ENCODE results near the gene RGL3.
A peak's percentile ranks its signal among the peaks of the same experiment; 100 is the strongest.
"Not testable (repeated sequence)": the region's sequence is repeated elsewhere in the genome, so short reads cannot be mapped to it uniquely, and the experiment has no call there.

RGL3 gene

DNA sequence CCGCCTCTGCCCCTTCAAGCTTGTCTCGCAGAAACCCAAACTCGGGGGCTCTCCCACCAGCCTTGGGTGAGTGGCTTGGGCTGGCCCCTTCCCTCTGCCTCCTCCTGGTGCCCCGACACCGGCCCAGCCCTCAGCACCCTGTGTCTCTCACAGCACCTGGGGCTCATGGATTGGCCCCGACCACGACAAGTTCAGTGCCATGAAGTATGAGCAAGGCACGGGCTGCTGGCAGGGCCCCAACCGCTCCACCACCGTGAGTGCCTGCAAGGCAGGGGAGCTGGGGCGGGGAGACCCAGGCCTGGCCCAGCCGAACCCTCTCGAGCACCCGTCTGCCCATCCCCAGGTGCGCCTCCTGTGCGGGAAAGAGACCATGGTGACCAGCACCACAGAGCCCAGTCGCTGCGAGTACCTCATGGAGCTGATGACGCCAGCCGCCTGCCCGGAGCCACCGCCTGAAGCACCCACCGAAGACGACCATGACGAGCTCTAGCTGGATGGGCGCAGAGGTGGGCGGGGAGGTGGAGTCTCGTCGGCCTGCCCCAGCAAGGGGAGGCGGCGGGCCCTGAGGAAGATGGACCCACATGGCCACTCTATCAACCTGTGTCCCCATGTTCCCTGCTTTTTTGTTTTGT is 29.9 kb upstream of the RGL3 start:
- no peak for DNase-seq

DNA sequence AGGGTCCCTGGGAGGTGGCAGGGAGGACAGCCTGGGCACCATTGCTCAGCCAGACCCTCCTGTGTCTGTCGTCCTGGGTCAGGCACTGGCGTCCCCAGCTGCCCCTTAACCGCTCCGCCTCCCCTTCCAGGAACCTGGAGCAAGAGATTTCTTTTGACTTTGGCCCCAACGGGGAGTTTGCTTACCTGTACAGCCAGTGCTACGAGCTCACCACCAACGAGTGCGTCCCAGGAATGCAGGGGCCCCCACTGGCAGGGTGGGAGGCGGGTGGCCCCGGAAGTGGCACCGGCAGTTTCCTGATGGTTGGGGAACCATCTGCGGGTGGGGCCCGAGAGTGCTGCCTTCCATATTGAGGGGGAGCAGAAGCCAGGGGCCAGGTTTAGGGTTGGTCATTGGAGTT is 29.3 kb upstream of the RGL3 start:
- no peak for DNase-seq

DNA sequence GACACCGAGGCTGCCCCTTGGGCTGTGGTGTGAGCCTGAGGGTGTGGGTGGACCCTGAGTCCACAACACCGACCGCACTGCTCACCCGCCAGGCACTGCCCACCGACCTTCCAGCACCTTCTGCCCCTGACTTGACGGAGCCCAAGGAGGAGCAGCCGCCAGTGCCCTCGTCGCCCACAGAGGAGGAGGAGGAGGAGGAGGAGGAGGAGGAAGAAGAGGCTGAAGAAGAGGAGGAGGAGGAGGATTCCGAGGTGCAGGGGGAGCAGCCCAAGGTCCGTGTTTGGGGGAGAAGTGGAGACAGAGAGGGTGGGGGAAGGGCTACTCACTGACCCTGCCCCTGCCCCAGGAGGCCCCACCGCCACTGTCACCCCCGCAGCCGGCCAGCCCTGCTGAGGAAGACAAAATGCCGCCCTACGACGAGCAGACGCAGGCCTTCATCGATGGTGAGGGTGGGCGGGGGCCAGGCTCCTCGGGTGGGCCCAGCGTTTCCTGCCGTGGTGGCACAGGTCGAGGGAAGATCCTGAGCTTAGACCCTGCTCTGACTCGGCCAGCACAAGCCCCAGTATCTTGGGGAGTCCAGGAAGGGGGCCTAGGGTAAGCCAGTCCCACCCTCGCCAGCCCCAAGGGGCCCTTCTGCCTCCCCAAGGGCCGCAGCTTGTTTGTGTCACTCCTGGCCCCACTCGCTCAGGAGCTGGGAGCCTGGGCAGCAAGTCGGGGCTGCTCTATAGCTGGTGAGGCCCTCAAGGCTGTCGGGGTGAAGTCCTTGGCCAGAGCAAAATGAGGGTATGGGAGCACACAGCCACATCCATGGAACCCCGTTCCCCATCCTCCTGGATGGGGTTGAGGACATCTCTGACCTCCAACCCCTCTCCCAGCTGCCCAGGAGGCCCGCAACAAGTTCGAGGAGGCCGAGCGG is 28.5 kb upstream of the RGL3 start:
- DNase-seq: no peak

DNA sequence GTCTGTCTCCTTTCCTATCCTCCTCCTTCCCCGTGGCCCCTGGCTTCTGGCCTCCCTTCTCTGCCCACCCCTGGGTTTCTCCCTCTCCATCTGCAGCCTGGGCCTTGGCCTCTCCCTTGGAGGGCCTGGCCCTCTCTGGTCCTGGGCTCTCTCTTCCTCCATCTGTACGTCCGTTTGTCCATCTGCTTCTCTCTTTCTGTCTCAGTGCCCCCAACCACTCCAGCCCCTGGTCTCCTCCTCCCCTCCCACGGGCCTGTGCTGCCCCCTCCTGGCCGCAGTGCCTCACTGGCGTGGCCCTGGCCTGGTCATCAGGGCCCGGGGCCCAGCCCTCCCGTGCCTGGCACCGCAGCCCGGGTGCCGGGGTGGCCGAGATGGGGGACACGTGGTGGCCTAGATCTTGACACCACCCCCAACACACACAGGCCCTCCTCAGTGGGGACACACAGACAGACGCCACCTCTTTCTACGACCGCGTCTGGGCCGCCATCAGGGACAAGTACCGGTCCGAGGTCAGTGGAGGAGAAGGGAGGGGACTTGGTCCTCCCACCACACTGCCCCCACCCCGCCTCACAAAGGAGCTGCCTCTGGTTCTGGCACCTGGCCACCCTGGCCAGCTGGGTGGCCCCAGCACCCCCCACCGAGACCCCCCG is 27.7 kb upstream of the RGL3 start:
- peak in 1 of 2 experiments; percentile 54 for DNase-seq

DNA sequence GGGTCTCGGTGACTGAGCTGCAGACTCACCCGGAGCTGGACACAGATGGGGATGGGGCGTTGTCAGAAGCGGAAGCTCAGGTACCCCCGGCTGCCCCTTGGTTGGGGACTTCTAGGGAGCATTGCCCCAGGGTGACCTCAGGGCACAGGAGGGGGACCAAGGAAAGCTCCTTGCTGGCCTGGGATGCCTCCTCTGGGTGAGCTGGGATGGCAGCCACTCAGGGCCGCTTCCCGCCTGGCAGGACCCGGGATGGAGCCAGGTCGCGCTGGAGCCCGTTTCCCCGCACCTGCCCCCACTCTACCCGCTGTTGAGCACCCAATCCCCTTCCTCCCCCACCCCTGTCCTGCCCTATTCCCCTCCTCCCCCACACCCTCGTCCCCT is 27.1 kb upstream of the RGL3 start:
- no peak for DNase-seq

DNA sequence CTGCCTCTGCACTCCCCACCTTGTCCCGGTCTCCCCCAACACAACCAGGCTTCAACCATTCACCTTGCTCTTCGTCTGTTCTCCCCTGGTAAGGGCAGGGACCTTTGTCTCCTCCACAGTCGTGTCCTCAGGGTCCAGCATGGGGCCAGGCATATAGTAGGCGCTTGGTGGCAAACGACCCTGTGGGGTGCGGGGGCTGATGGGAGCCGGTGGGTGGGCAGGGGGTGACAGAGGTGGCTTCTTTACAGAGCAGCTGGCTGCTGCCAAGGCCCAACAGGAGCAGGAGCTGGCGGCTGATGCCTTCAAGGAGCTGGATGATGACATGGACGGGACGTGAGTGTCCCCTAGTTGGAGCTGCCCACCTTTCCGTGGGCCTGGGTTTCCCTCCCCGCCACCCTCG is 26.0 kb upstream of the RGL3 start:
- no peak for DNase-seq

DNA sequence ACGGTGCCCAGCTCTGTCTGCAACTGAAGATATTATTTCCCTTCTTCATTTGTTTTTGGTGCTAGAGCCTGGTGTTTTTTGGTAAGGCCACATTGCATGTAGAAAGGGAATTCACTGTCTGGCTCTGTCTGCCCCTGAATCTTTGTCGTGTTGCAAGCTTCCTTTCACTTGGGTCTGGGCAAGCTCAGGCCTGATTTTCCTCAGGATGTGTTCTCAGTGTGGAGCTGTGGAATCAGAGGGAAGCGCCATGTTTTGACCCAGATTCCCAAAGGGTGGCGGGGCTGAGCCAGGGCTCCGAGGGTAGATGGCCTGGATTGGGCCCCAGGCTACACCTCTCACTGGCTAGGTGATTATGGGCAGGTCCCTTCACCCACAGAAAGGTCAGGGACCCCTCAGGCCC is 24.9 kb upstream of the RGL3 start:
- no peak for DNase-seq

DNA sequence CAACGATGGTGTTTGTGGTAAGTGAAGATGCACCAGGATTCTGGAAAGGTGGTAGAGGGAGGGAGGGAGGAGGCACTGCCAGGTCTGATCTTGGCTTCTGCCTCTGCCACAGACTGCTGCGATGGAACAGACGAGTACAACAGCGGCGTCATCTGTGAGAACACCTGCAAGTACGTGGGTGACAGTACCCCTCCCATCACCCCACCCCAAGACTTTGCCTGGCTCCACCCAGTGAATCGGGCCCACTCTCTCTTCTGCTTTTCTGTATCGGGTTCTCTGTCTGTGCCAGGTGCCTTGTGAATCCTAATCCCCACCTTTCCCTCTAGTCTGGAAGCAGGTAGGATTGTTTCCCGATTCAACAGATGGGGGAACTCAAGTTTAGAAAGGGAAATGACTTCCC is 18.8 kb upstream of the RGL3 start:
- DNase-seq: no peak

DNA sequence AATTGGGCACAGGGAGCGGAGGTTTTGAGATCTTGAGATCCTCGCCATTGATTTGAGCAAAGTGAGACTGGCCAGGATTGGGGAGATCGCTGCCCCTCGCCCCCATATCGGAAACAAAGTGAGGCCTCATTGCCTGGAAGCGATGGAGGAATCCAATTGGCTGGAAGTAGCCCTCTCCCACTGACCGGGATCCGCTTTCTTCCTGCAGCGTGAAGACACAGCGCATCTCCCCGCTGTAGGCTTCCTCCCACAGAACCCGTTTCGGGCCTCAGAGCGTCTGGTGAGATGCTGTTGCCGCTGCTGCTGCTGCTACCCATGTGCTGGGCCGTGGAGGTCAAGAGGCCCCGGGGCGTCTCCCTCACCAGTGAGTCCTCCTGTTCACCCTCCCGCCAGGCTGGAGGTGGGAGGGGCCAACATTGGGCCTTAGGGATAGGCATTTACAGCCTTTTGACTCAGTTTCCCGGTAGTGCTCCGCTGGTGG is 16.8 kb upstream of the RGL3 start:
- DNase-seq: no peak

DNA sequence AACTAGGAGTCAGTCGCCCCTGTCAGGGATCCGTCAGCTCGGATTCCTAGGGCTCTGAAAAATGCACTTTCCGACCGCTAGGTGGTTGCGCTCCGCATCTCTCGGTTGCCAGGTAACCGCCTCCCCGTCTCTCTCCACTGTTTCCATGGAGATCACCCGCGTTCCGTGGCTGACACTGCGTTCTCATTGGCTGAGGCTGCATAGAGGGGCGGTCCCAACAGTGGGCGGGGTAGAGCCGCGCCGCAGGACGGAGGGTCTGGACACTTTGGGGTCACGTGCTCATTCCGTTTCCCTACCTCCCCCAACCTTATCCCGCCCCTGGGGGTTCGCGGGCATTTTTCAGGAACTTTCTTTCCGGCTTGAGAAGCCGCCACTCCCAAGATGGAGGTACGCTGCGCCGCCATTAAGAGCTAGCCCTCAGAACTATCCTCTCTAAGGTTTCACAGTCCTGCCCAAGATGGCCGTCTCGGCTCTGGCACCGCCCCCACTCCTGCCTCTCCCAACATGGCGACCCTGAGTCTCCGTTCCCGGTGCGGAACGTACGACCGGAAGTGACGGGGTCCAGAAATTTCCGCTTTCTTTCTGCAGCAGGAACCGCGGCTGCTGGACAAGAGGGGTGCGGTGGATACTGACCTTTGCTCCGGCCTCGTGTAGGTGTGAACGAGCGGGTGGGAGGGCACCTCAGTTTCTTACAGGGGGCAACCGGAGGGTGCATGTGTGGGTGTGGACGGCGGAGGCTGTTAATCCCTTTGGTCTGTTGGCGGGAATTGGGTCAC is 16.1 kb upstream of the RGL3 start, which contains the start of the genes ODAD3 and PRKCSH:
Gene ODAD3 (minus strand): TSS at position 65 of the 776 bp plus-strand sequence. CDS start 105 bp downstream, outside the sequence.
Gene PRKCSH (plus strand): TSS at position 579 of the 776 bp plus-strand sequence. CDS start 483 bp downstream, outside the sequence.
- DNase-seq: peak; percentile 98

DNA sequence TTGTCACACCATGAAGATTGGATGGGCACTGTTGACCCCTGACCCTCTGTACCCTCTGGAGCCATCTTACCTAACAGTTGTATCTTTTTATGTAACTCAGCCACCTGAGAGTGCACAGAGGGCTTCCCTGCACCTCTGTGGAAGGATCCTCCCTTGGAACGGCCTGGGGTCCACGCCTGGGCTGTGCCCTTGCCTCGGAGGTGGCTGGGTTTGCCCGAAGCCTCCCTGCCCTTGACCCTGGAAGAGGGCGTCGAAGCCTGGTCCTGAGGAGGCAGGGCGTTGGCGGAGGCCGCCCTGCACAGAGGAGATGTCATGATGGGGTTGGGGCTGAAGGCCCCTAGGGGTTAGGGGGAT is 15.6 kb upstream of the RGL3 start:
- DNase-seq: no peak

DNA sequence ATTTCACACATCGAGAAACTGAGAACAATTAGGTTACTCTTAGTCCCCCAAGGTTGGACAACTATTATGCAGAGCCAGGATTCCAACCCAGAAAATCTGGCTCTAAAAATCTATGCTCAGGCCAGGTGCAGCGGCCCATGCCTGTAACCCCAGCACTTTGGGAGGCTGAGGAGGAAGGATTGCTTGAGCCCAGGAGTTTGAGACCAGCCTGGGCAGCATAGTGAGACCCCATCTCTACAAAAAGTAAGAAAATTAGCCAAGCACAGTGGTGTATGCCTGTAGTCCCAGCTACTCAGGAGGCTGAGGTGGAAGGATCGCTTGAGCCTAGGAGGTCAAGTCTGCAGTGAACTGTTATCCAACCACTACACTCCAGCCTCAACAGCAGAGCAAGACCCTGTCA is 14.4 kb upstream of the RGL3 start:
- DNase-seq: not testable (repeated sequence)

DNA sequence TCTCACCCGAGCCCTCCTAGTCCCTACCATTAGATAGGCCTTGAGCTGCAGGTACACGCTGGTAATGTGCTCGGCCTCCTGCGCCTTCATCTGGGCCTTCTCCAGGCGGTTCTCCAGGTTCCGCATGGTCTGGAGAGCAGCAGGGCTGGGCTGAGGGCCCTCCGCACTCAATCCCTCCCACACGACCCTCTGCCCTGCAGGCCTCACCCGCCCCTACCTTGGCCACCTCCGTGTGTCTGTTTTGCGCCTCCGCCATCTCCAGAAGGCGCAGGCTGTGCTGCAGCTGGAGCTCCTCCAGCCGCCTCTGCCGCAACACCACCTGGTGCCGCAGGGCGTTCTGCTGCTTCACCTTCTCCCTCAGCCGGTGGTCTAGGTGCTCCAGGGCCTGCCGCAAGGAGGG is 7.5 kb upstream of the RGL3 start:
- no peak for DNase-seq

DNA sequence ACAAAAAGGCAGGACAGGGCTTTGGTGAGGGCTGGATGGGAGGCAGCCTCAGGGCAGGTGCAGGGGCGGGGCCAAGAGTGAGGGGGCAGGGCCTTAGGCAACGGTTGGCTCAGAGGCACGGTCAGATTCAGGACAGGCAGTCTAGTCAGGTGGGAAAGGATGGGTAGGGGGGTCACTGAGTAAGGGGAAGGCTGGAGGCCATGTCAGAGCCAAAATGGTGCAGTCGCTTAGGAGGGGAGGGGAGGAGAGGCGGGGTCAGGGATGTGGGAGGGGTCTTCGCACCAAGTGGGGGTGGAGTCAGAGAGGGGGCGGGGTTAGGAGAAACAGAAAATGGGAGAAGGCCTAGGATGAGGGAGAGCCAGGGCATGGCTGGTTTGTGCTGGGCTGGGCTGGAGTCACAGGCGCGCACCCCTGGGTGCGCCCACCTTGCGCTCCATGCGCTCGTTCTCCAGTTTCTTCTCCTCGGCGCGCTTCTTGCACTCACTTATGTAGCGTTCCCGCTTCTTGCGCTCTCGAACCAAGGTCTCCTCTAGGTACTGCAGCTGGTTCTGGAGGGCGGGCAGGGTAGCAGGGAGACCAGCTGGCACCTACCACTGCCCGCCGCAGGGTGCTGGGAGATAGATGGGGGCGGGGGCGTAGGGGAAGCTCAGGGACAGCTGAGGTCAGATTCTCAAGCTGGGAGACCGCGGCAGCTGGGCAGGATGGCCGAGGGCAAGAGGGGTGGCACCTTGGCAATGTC is 6.8 kb upstream of the RGL3 start:
- no peak for DNase-seq

DNA sequence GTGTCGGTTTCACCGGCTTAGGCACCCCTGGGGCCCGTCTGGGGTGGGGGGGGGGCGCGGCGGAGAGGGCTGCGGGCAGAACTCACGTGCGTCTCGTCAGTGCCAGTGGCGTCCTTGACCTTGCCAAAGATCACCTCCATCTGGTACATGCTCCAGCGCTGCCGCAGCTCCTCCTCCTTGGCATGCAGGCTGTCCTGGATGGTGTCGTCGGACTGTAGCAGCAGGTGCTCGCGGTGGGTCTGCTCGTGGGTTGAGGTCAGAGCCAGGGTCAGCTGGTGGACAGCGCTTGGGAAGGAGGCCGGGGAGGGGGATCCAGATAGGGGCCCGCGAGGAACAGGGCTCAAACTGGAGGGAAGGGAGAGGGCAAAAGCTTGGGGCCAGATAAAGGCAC is 4.7 kb upstream of the RGL3 start:
- DNase-seq: no peak

DNA sequence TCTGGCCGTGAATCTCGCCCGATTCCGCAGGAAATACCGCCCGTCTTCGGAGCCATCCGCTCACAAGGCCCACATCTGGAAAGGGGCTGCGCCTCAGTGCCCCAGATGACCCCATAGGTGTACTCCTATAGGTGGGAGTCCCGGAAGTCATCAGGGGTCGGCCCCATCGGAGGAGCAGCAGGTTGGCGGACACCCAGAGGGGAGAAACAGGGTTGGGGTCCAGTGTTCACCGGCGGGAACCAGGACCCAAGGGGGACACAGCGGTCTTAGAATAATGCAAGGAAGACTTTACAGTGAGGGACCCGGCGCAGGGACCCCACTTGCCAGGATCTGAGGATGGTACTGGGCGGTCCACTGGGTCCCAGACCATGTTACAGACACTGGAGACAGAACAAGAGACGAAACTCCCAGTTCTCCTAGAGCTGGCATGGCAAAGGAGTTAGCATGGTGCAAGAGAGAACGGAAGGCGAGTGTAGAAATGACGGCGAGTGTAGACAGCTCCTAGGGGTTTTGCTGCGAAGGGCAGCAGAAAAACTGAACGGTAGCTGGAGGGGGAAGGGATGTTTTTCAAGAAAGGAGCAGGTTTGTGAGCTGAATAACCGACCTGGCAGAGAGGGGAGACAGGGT is 4.2 kb upstream of the RGL3 start:
- no peak for DNase-seq

DNA sequence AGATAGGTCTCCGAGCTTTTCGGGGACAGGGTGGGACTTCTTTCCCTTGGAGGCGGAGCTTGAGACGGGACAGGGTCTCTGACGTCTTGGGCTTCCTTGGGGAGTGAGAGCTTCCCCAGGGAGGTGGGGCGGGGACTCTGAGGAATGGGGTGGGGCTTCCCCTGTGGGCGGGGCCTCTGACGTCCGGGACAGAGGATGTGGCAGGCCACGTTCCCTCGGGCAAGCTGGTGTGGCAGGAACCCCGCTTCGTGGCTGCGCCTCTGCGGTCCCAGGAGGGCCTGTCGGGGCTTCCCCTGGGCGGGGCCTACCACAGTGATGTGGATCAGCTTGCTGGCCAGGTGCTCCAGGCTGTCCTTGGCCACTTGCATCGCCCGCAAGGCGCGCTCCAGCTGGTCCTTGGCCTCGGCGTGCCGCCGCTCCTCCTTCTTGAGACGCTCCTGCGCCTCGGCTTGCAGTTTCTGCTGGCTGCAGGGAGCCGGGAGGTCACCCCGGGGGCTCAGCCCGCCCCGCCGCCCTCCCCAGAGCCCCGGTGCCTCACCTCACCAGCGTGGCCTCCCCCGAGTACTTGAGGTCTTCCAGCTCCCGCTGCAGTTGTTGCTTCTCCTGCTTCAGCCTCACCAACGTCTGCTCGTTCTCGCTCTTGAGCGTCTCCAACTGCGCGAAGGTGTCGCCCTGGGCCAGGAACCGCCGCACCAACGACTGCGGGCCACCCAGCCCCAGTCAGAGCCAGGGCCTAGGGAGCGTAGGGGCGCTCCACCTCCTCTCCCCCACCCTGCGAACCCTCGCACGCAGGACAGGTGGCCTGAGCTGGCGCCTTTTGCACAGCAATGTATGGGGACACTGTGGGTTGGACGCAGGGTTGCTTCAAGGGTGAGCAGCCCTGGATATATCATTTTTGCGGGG is 3.3 kb upstream of the RGL3 start:
- peak in 1 of 2 experiments; percentile 48 for DNase-seq

DNA sequence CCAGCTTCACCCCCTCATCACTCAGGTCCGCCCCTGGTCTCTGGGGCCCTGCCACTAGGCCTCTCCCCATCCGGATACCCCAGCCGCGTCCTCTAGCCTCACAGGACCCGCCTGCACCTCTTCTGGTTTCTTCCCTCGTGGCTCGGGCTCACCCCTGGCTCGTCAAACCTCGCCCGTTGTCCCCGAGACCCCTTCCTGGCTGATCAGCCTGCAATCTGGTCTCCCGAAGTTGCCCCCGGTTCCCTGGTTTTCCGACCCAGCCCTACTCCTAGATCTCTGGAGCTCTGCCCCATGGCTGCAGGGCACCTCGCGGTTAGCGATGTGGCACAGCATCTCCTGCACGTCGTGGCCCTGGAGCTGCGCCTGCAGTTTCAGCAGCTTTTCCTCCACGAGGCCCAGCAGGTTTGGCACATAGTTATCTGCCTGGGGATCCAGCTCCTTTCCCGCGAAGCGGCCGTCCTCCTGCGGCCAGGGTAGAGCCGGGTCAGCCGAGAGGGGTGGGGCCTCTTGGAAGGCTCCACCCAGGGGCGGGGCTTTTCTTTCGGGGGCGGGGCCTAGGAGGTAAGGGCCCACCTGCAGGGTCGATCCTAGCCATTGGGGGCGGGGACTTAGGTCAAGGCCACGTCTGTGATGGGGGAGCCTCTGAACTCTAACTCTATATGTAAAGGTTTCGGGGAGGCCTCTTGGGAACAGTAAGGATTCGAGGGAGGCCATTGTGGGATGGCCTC is 2.4 kb upstream of the RGL3 start:
- DNase-seq: peak in 1 of 2 experiments; percentile 55
